T-cell (primary cell): ENCODE results near the gene SYNDIG1L. TPM values are rescaled to one million over a fixed set of nuclear protein-coding genes. Genes with fewer than 3 reads are reported as not detected.

ENCODE experiments used
- ATAC-seq, 4 experiments: fragments of 200-7000 bp in 3 of 4; fragments of 150-1000 bp in 1 of 4; cut with Tn5 transposase; replicated peaks in 1 of 4; 1 replicate in 3 of 4; 2 replicates in 1 of 4; pipeline ENCODE4 v1.10.0; 2021; ENCODE audit warnings: moderate library complexity in 3 of 4, mild to moderate bottlenecking in 2 of 4, moderate number of reproducible peaks in 1 of 4
- CTCF ChIA-PET, 2 donors: fragments of 300-600 bp; sonication (Branson Sonifier 250); formaldehyde crosslinking; loops; one replicate each; lab custom pipeline; 2022; ENCODE audit warnings: antibody characterized with exemption in 2 of 2; lab: Charles Lee
- POLR2A ChIA-PET, 2 donors: fragments of 300-600 bp; sonication (Branson Sonifier 250); formaldehyde crosslinking; loops; one replicate each; lab custom pipeline; 2022; ENCODE audit warnings: antibody characterized with exemption in 2 of 2; lab: Charles Lee
- DNase-seq, 35 experiments: peaks; one replicate each; pipeline versions ENCODE4 v3.0.0 to v3.0.0-alpha.2; 2013 to 2023
- H3K27ac ChIP-seq: one replicate; pipeline ENCODE4 v1.5.1; 2013; ENCODE audit warnings: low read length
- H3K27me3 ChIP-seq, 2 experiments: replicated peaks in 1 of 2; 1 replicate in 1 of 2; 2 replicates in 1 of 2; pipeline versions ENCODE4 v1.6.1 to v1.7.0; 2013; ENCODE audit warnings: low read length in 1 of 2, mixed read lengths in 1 of 2; ENCODE audit not compliant: control insufficient read depth in 2 of 2, insufficient read depth in 2 of 2; ENCODE audit errors: extremely low read depth in 1 of 2
- H3K36me3 ChIP-seq, 2 donors: 1 replicate in 1 of 2; 2 replicates in 1 of 2; pipeline versions ENCODE4 v1.6.1 to v1.7.0; 2013; ENCODE audit warnings: low read length in 1 of 2; ENCODE audit not compliant: control insufficient read depth in 2 of 2, insufficient read depth in 1 of 2; ENCODE audit errors: extremely low read depth in 1 of 2
- H3K4me1 ChIP-seq, 2 experiments: 1 replicate in 1 of 2; 2 replicates in 1 of 2; pipeline versions ENCODE4 v1.6.1 to v1.7.0; 2013; ENCODE audit warnings: low read length in 2 of 2, mixed read lengths in 1 of 2; ENCODE audit not compliant: insufficient read depth in 2 of 2, control insufficient read depth in 1 of 2; ENCODE audit errors: extremely low read depth in 1 of 2
- H3K4me3 ChIP-seq, 2 donors: 1 replicate in 1 of 2; 2 replicates in 1 of 2; pipeline versions ENCODE4 v1.5.1 to v1.7.0; 2013; ENCODE audit warnings: mild to moderate bottlenecking in 2 of 2, low read length in 1 of 2, moderate library complexity in 1 of 2; ENCODE audit not compliant: control insufficient read depth in 1 of 2; ENCODE audit errors: extremely low read depth in 1 of 2
- H3K9me3 ChIP-seq: 2 replicates; pipeline ENCODE4 v1.7.0; 2013
- H3K27ac Mint-ChIP-seq, 2 donors: one replicate each; pipeline ENCODE4 v1.8.0; 2020 to 2021; ENCODE audit warnings: mild to moderate bottlenecking in 2 of 2, mixed read lengths in 2 of 2
- H3K27me3 Mint-ChIP-seq, 2 donors: one replicate each; pipeline ENCODE4 v1.8.0; 2021 to 2022; ENCODE audit warnings: mixed read lengths in 2 of 2
- H3K36me3 Mint-ChIP-seq: one replicate; pipeline ENCODE4 v1.8.0; 2021; ENCODE audit warnings: mixed read lengths
- H3K4me1 Mint-ChIP-seq, 3 donors: one replicate each; pipeline ENCODE4 v1.8.0; 2020 to 2022; ENCODE audit warnings: mixed read lengths in 3 of 3, mild to moderate bottlenecking in 1 of 3
- H3K4me3 Mint-ChIP-seq, 3 donors: one replicate each; pipeline ENCODE4 v1.8.0; 2020 to 2022; ENCODE audit warnings: mild to moderate bottlenecking in 3 of 3, mixed read lengths in 3 of 3, moderate library complexity in 3 of 3
- H3K9me3 Mint-ChIP-seq, 3 donors: one replicate each; pipeline ENCODE4 v1.8.0; 2020 to 2022; ENCODE audit warnings: mixed read lengths in 3 of 3
- WGBS: methylation state at CpG from one replicate; pipeline ENCODE4 v1.1.5; 2013; ENCODE audit warnings: missing lambda C conversion rate; ENCODE audit not compliant: insufficient coverage; 5-methylcytosine and 5-hydroxymethylcytosine counted together
- total RNA-seq, 35 experiments: library from RNA in 6 of 35; stranded (reverse) in 6 of 35; fragments of 120-200 nt in 1 of 35; gene quantifications; one replicate each; pipeline versions ENCODE4 v1.2.1 to v1.2.4 and lab custom pipeline; 2013 to 2026

SYNDIG1L gene
- total RNA-seq, 5 donors from 2014 or later (not counting 1 experiment from before 2014, with no cell fraction given), result 0.73 TPM; not detected in 4

GRCh38 chr14:74404435-74404834 is 21.6 kb downstream of the SYNDIG1L start:
- Histone ChIP-seq H3K27me3 (peaks cover 0 to 3% of the 10 kb centered on the region in 2 experiments), H3K9me3 (no peaks in the 10 kb centered on the region), H3K27ac (no peak overlapping the region), H3K36me3 (no peaks in the 10 kb centered on the region), H3K4me1 (peaks cover 0 to 26% of the 10 kb centered on the region in 2 experiments), H3K4me3 (no peak overlapping the region)
- ChIA-PET CTCF (no interaction called here), POLR2A (no interaction called here)
- ATAC-seq (no peak), DNase-seq (no peak)
- Mint-ChIP-seq H3K27ac (no peak overlapping the region), H3K4me1 (peaks cover 18 to 36% (median 28%) of the 10 kb centered on the region in 3 donors), H3K9me3 (no peaks in the 10 kb centered on the region), H3K36me3 (no peaks in the 10 kb centered on the region), H3K4me3 (no peak overlapping the region), H3K27me3 (no peaks in the 10 kb centered on the region)
- 79% methylated on average over 7 of the region's 7 CpGs for WGBS

- H3K27ac Mint-ChIP-seq, result no peak overlapping the region
- H3K27me3 Mint-ChIP-seq, result no peaks in the 10 kb centered on the region
- H3K36me3 Mint-ChIP-seq, result no peaks in the 10 kb centered on the region
- CTCF ChIA-PET, result no interaction called here
- peaks cover 18 to 36% (median 28%) of the 10 kb centered on the region in 3 donors for H3K4me1 Mint-ChIP-seq
- Histone ChIP-seq H3K27me3 (peaks cover 0 to 2% of the 10 kb centered on the region in 2 experiments), H3K36me3 (no peaks in the 10 kb centered on the region), H3K27ac (no peak overlapping the region), H3K9me3 (no peaks in the 10 kb centered on the region), H3K4me3 (no peak overlapping the region), H3K4me1 (peaks cover 0 to 26% of the 10 kb centered on the region in 2 experiments)
- H3K9me3 Mint-ChIP-seq, result no peaks in the 10 kb centered on the region
- POLR2A ChIA-PET, result no interaction called here
- DNase-seq, result no peak
- no peak for ATAC-seq
- WGBS, result 94% methylated on average over 7 of the region's 12 CpGs
- no peak overlapping the region for H3K4me3 Mint-ChIP-seq
Measured at GRCh38 chr14:74403619-74404417, 22.2 kb downstream of the SYNDIG1L start.

GRCh38 chr14:74402401-74403251 is 23.4 kb downstream of the SYNDIG1L start:
- Histone ChIP-seq H3K36me3 (no peaks in the 10 kb centered on the region), H3K4me1 (peaks cover 0 to 26% of the 10 kb centered on the region in 2 experiments), H3K27me3 (peaks cover 0 to 2% of the 10 kb centered on the region in 2 experiments), H3K9me3 (no peaks in the 10 kb centered on the region), H3K4me3 (no peak overlapping the region), H3K27ac (peak overlapping the region; percentile 72)
- no peaks in the 10 kb centered on the region for H3K27me3 Mint-ChIP-seq
- POLR2A ChIA-PET, result no interaction called here
- H3K9me3 Mint-ChIP-seq, result no peaks in the 10 kb centered on the region
- CTCF ChIA-PET, result no interaction called here
- ATAC-seq (no peak), DNase-seq (no peak)
- no peaks in the 10 kb centered on the region for H3K36me3 Mint-ChIP-seq
- 36% methylated on average over 5 of the region's 10 CpGs for WGBS
- peak overlapping the region; percentile 84 to 86 for H3K27ac Mint-ChIP-seq
- H3K4me1 Mint-ChIP-seq, result peaks cover 18 to 36% (median 28%) of the 10 kb centered on the region in 3 donors
- peak overlapping the region in 2 of 3 donors; percentile 39 to 72 for H3K4me3 Mint-ChIP-seq

GRCh38 chr14:74401504-74402241 is 24.3 kb downstream of the SYNDIG1L start:
- H3K27ac Mint-ChIP-seq, result peak overlapping the region; percentile 84 to 86
- H3K36me3 ChIP-seq, result no peaks in the 10 kb centered on the region
- H3K27ac ChIP-seq, result peak overlapping the region; percentile 72
- ATAC-seq (peak; percentile 92 to 98 (median 95)), DNase-seq (peak; percentile 26 to 79 (median 64))
- H3K4me1 Mint-ChIP-seq, result peaks cover 18 to 36% (median 28%) of the 10 kb centered on the region in 3 donors
- peaks cover 0 to 26% of the 10 kb centered on the region in 2 experiments for H3K4me1 ChIP-seq
- peaks cover 0 to 2% of the 10 kb centered on the region in 2 experiments for H3K27me3 ChIP-seq
- H3K4me3 Mint-ChIP-seq, result peak overlapping the region; percentile 52 to 72 (median 63)
- H3K36me3 Mint-ChIP-seq, result no peaks in the 10 kb centered on the region
- WGBS, result 14% methylated on average over 10 of the region's 12 CpGs
- ChIA-PET POLR2A (no interaction called here), CTCF (no interaction called here)
- no peaks in the 10 kb centered on the region for H3K9me3 Mint-ChIP-seq
- H3K27me3 Mint-ChIP-seq, result peaks cover 0 to 2% of the 10 kb centered on the region in 2 donors
- peak overlapping the region in 1 of 2 donors; percentile 11 for H3K4me3 ChIP-seq
- no peaks in the 10 kb centered on the region for H3K9me3 ChIP-seq

GRCh38 chr14:74400919-74401503 is 25.0 kb downstream of the SYNDIG1L start:
- Histone ChIP-seq H3K4me3 (peak overlapping the region in 1 of 2 donors; percentile 11), H3K27me3 (peaks cover 0 to 4% of the 10 kb centered on the region in 2 experiments), H3K4me1 (peaks cover 0 to 26% of the 10 kb centered on the region in 2 experiments), H3K9me3 (no peaks in the 10 kb centered on the region), H3K36me3 (no peaks in the 10 kb centered on the region), H3K27ac (peak overlapping the region; percentile 72)
- POLR2A ChIA-PET, result no interaction called here
- Mint-ChIP-seq H3K27me3 (peaks cover 0 to 3% of the 10 kb centered on the region in 2 donors), H3K4me1 (peaks cover 18 to 36% (median 28%) of the 10 kb centered on the region in 3 donors), H3K27ac (peak overlapping the region; percentile 84 to 86), H3K9me3 (no peaks in the 10 kb centered on the region), H3K4me3 (peak overlapping the region; percentile 52 to 72 (median 63)), H3K36me3 (no peaks in the 10 kb centered on the region)
- CTCF ChIA-PET, result no interaction called here
- DNase-seq, result no peak
- 49% methylated on average over 7 of the region's 8 CpGs for WGBS
- ATAC-seq, result peak in 1 of 4 experiments; percentile 9
